Naive B cell (primary cell): ENCODE measurements around the gene PROKR2. TPM values are rescaled to one million over a fixed set of nuclear protein-coding genes. Genes with fewer than 3 reads are reported as not detected.

ENCODE experiments used
- ATAC-seq, 2 donors: fragments of 150-1000 bp; cut with Tn5 transposase; 2 replicates each; pipeline ENCODE4 v1.10.0; 2021; ENCODE audit warnings: low read depth in 2 of 2, mild to moderate bottlenecking in 2 of 2, moderate library complexity in 2 of 2
- DNase-seq: peaks from one replicate; pipeline ENCODE4 v3.0.0; 2022
- H3K27ac Mint-ChIP-seq, 6 donors: one replicate each; pipeline ENCODE4 v1.8.0; 2020 to 2022; ENCODE audit warnings: mild to moderate bottlenecking in 6 of 6, mixed read lengths in 6 of 6, moderate library complexity in 5 of 6, inconsistent platforms in 2 of 6
- H3K27me3 Mint-ChIP-seq, 3 donors: one replicate each; pipeline ENCODE4 v1.8.0; 2021 to 2022; ENCODE audit warnings: mixed read lengths in 3 of 3, mild to moderate bottlenecking in 1 of 3
- H3K36me3 Mint-ChIP-seq, 2 donors: one replicate each; pipeline ENCODE4 v1.8.0; 2020 to 2022; ENCODE audit warnings: mixed read lengths in 2 of 2, inconsistent platforms in 1 of 2, mild to moderate bottlenecking in 1 of 2
- H3K4me1 Mint-ChIP-seq, 3 donors: one replicate each; pipeline ENCODE4 v1.8.0; 2020 to 2022; ENCODE audit warnings: mixed read lengths in 3 of 3, inconsistent platforms in 1 of 3, mild to moderate bottlenecking in 1 of 3, moderate library complexity in 1 of 3
- H3K4me3 Mint-ChIP-seq, 8 donors: one replicate each; pipeline ENCODE4 v1.8.0; 2020 to 2022; ENCODE audit warnings: mild to moderate bottlenecking in 8 of 8, mixed read lengths in 8 of 8, moderate library complexity in 8 of 8, inconsistent platforms in 2 of 8
- H3K9me3 Mint-ChIP-seq, 7 donors: one replicate each; pipeline ENCODE4 v1.8.0; 2020 to 2022; ENCODE audit warnings: mixed read lengths in 7 of 7, mild to moderate bottlenecking in 5 of 7, inconsistent platforms in 2 of 7, moderate library complexity in 1 of 7
- polyA plus RNA-seq, 6 donors: library from polyadenylated mRNA; unstranded; fragments of 300-500 nt; fragmentation: Illumina TruSeq; gene quantifications; one replicate each; pipeline ENCODE4 v1.2.3, GENCODE V29; 2021; ENCODE audit warnings: low read depth in 6 of 6

PROKR2 gene
- polyA plus RNA-seq, 6 donors from 2014 or later, result not detected

DNA sequence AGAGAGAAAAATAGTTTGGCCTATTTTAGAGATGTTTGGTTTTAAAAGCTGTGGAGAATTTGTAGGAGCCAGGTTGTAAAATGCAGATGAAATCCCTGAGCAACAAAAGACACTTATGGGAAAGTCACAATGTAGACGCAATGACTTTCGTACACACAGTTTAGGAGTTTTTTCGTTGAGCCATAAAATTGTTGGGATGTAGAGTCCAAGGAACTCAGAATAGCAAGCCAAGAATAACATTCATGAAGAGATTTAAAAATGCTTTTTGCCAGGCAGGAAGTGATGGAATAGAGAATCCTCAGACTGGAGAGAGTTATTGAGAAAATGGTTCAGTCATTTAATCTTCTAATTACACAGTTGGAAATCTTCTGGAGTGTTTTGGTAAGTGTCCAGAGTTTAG, 11.5 kb upstream of the PROKR2 start:
- Mint-ChIP-seq H3K4me3 (no peak overlapping the region), H3K27ac (no peak overlapping the region), H3K4me1 (no peaks in the 10 kb centered on the region), H3K27me3 (peaks cover 12 to 51% (median 49%) of the 10 kb centered on the region in 3 donors), H3K9me3 (peaks cover 0 to 4% (median 0%) of the 10 kb centered on the region in 7 donors), H3K36me3 (no peaks in the 10 kb centered on the region)
- no peak for ATAC-seq
- DNase-seq, result no peak

DNA sequence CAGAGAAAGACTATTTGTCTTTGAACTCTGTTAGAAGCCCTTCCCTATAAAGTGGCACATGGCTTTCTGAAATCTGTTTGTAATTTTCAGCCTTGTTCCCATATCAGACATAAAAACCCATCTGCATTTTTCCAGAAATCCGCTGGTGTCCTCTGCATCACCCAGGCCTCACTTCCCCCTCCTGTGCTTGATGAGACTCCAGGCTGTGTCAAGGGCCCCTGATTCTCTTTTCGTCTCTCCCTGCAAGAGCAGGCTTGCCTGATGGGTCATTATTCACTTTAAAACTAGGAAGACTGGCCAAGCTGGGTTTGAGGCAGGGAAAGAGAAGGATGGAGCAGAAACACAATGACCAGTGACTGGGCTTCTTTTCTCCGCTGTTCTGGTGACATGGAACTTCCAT, 10.6 kb upstream of the PROKR2 start:
- ATAC-seq (no peak), DNase-seq (no peak)
- H3K27ac Mint-ChIP-seq, result no peak overlapping the region
- H3K9me3 Mint-ChIP-seq, result peaks cover 0 to 4% (median 0%) of the 10 kb centered on the region in 7 donors
- H3K4me3 Mint-ChIP-seq, result no peak overlapping the region
- no peaks in the 10 kb centered on the region for H3K4me1 Mint-ChIP-seq
- H3K36me3 Mint-ChIP-seq, result no peaks in the 10 kb centered on the region
- H3K27me3 Mint-ChIP-seq, result peaks cover 15 to 59% (median 58%) of the 10 kb centered on the region in 3 donors

DNA sequence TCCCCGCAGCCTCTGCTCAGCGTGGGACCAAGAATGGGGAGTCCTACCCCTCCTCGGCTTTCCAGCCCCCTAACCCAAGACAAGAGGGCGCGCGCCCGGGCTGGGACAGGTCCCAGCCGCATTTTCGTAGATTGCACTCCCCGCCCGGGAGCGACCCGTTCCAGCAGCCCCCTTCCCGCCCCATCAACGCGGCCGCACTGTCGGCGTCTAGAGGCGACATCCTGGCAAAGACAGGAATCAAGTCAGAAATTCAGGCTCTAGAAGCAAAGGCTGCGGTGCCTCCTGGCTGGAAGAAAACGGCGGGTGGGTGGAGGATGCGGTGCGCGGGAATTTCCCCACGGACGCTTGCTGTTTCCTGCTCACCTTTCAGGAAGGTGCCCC, 957 bp downstream of the PROKR2 start:
- ATAC-seq (no peak), DNase-seq (no peak)
- peaks cover 36 to 63% (median 45%) of the 10 kb centered on the region in 3 donors for H3K27me3 Mint-ChIP-seq
- no peak overlapping the region for H3K27ac Mint-ChIP-seq
- H3K4me1 Mint-ChIP-seq, result peaks cover 0 to 14% (median 3%) of the 10 kb centered on the region in 3 donors
- H3K9me3 Mint-ChIP-seq, result peaks cover 4 to 13% (median 6%) of the 10 kb centered on the region in 7 donors
- H3K36me3 Mint-ChIP-seq, result peaks cover 0 to 17% of the 10 kb centered on the region in 2 donors
- H3K4me3 Mint-ChIP-seq, result peak overlapping the region in 3 of 8 donors; percentile 16 to 73 (median 22)

DNA sequence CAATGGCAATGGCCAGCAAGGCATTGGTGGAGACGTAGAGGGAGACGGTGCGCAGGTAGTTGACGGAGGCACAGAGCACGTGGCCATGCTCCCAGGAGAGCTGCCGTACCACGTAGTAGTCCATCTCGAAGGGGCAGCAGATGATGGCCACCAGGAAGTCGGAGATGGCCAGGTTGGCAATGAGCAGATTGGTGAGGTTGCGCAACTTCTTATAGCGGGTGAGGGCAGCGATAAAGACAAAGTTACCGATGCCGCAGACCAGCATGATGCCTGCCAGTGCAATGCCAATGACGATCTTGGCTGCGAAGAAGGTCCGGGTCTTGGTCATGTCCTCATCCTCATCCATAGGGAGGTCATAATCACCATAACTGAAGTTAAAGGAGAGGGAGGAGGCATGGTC, 2.8 kb downstream of the PROKR2 start:
- H3K9me3 Mint-ChIP-seq, result peaks cover 5 to 28% (median 24%) of the 10 kb centered on the region in 7 donors
- no peak overlapping the region for H3K27ac Mint-ChIP-seq
- H3K27me3 Mint-ChIP-seq, result peaks cover 31 to 57% (median 38%) of the 10 kb centered on the region in 3 donors
- no peak overlapping the region for H3K4me3 Mint-ChIP-seq
- peaks cover 0 to 14% (median 3%) of the 10 kb centered on the region in 3 donors for H3K4me1 Mint-ChIP-seq
- ATAC-seq (no peak), DNase-seq (no peak)
- peaks cover 0 to 32% of the 10 kb centered on the region in 2 donors for H3K36me3 Mint-ChIP-seq

DNA sequence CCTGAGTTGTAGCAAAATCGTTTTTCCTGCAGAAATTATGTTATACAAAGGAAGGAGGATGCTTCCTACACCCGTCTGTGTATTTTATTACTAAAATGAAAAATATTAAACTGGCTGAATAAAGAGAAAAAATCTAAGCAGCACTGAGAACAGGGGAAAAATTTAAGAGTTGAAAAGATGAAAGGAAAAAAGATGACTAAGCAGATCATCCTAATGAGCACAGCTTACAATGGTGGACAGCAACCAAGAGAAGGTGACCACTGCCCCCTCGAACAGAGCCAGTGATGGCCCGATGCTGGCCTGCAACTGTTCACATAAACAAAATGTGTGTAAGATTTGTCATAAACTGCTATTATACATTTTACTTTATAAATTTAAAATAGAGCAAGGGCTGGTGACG, 4.2 kb downstream of the PROKR2 start:
- Mint-ChIP-seq H3K4me1 (peaks cover 0 to 13% (median 3%) of the 10 kb centered on the region in 3 donors), H3K4me3 (no peak overlapping the region), H3K27me3 (peaks cover 19 to 45% (median 24%) of the 10 kb centered on the region in 3 donors), H3K27ac (no peak overlapping the region), H3K36me3 (peaks cover 0 to 32% of the 10 kb centered on the region in 2 donors), H3K9me3 (peaks cover 11 to 42% (median 37%) of the 10 kb centered on the region in 7 donors)
- ATAC-seq, result no peak
- no peak for DNase-seq

DNA sequence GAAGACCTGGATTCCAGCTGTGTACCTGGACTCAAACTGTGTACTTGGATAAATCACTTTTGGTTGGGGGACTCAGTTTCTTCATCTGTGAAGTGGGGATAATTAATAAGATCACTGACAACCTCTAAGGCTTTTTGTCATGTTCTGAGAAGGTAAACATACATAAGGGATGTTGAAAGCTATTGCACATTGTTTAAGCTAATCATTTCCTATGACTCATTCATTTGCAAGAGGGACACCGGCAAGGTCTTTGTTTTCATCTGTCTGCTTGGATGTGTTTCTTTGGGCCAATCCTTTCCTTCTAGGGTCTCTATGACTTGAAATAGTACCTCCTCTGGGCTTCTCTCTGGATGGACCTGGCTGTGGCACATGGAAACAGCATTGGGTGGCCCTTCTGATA, 6.8 kb downstream of the PROKR2 start:
- peaks cover 17 to 23% (median 22%) of the 10 kb centered on the region in 3 donors for H3K27me3 Mint-ChIP-seq
- ATAC-seq (no peak), DNase-seq (no peak)
- H3K4me1 Mint-ChIP-seq, result peaks cover 0 to 4% (median 0%) of the 10 kb centered on the region in 3 donors
- peaks cover 25 to 63% (median 52%) of the 10 kb centered on the region in 7 donors for H3K9me3 Mint-ChIP-seq
- H3K27ac Mint-ChIP-seq, result no peak overlapping the region
- H3K36me3 Mint-ChIP-seq, result peaks cover 3 to 51% of the 10 kb centered on the region in 2 donors
- no peak overlapping the region for H3K4me3 Mint-ChIP-seq

DNA sequence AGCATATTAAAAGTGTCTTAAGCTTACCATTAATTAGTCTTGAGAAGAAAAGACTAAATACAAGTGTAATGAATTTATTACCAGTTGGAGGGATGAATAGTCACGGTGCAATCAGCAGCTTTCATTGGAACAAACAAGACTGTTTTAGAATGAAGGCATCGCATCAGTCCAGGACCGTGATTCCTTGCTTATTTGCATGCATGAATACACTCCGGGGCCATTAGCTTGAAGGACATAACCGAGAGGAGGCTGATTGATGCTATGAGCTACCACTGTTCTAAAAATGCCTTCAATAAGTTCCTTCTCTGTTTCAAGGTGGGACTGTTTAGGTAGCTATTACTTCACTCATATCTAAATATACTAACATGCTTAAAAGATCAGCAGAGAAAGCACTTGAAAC, 17.9 kb downstream of the PROKR2 start:
- Mint-ChIP-seq H3K27me3 (peaks cover 25 to 43% (median 32%) of the 10 kb centered on the region in 3 donors), H3K27ac (no peak overlapping the region)
- ATAC-seq, result no peak

DNA sequence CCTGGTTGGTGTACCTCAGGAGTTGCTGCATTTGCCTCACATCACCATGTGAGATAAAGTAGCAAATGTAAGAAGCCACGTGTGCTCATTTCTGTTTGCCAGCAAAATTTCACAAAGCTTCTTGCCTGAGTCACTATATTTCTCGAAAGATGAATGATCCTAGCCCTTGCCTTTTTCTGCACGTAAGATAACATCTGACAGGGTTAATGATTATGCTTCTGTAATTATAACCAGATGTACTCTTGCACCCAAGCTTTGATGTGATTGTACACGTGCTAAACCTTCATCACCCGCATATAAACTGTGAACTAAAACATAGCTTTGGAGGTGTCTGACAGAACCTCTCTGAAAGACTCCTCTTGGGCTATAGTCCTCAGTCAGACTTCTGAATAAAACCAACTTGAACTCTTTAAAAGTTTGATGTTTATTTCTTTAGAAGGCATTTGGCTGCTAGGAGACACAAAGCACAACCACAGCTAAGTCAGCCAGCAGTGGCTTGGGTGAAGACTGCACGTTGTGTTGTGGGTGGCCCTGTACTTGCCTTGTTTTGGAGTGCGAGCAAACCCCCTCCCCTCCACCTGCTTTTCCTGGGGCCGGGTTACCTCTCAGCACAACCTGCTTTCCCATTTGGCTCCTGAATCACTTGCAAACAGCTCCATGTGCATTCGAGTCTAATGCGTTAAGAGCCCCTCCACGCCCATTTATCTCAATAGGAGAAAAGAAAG, 19.3 kb downstream of the PROKR2 start:
- DNase-seq (no peak), ATAC-seq (no peak)
- peaks cover 0 to 1% (median 0%) of the 10 kb centered on the region in 7 donors for H3K9me3 Mint-ChIP-seq
- peak overlapping the region in 1 of 8 donors; percentile 42 for H3K4me3 Mint-ChIP-seq
- H3K36me3 Mint-ChIP-seq, result no peaks in the 10 kb centered on the region
- H3K4me1 Mint-ChIP-seq, result no peaks in the 10 kb centered on the region
- peaks cover 28 to 40% (median 30%) of the 10 kb centered on the region in 3 donors for H3K27me3 Mint-ChIP-seq
- no peak overlapping the region for H3K27ac Mint-ChIP-seq

More for the DNA sequence above, 17.9 kb downstream of the PROKR2 start:
- Mint-ChIP-seq H3K36me3 (no peaks in the 10 kb centered on the region), H3K4me3 (no peak overlapping the region), H3K4me1 (no peaks in the 10 kb centered on the region), H3K9me3 (peaks cover 0 to 6% (median 0%) of the 10 kb centered on the region in 7 donors)
- no peak for DNase-seq

DNA sequence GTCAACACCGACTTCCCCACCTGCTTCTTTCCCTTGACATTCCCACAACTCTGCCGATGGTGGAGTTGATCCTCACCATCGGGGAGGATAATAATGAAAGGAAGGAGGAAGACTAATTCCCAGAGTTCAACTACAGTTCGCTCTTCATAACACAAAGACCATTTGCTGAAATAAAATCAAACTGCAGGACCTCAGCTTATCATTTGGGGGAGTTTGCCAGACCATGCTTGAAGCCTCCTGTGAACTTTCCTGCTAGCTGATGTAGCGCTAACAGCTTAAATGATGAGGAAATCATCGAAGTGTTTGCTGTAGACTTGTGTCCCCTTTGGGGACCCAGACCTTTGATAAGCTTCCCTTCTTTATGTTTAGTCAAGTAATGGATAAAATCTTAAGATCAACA, 26.2 kb downstream of the PROKR2 start:
- H3K27me3 Mint-ChIP-seq, result peaks cover 12 to 40% (median 21%) of the 10 kb centered on the region in 3 donors
- no peak for ATAC-seq

DNA sequence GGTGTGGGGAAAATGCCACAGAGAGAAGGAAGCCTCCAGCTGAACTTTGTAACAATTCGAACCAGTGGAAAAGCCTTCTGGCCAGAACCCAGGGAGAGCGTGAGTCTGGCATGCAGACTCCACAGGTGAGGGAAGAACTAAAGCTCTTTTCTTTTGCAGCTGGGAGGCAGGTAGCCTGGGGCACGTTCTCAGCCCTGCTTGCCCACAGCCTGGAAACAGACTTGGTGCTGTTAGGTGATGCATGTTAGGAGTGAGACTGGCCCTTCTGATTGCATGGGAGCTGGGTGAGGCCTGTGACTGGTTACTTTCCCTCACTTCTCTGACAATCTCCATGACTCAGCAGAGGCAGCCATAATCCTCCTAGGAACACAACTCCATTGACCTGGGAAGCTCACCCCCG, 34.2 kb downstream of the PROKR2 start:
- H3K27me3 Mint-ChIP-seq, result peaks cover 18 to 65% (median 45%) of the 10 kb centered on the region in 3 donors
- no peak overlapping the region for H3K4me3 Mint-ChIP-seq
- peaks cover 4 to 22% (median 9%) of the 10 kb centered on the region in 7 donors for H3K9me3 Mint-ChIP-seq
- no peak for DNase-seq
- no peak overlapping the region for H3K27ac Mint-ChIP-seq
- no peaks in the 10 kb centered on the region for H3K4me1 Mint-ChIP-seq
- peaks cover 4 to 6% of the 10 kb centered on the region in 2 donors for H3K36me3 Mint-ChIP-seq
- no peak for ATAC-seq

More for the DNA sequence above, 26.2 kb downstream of the PROKR2 start:
- no peaks in the 10 kb centered on the region for H3K4me1 Mint-ChIP-seq
- peaks cover 0 to 14% (median 4%) of the 10 kb centered on the region in 7 donors for H3K9me3 Mint-ChIP-seq
- DNase-seq, result no peak
- no peak overlapping the region for H3K27ac Mint-ChIP-seq
- no peak overlapping the region for H3K4me3 Mint-ChIP-seq
- no peaks in the 10 kb centered on the region for H3K36me3 Mint-ChIP-seq

DNA sequence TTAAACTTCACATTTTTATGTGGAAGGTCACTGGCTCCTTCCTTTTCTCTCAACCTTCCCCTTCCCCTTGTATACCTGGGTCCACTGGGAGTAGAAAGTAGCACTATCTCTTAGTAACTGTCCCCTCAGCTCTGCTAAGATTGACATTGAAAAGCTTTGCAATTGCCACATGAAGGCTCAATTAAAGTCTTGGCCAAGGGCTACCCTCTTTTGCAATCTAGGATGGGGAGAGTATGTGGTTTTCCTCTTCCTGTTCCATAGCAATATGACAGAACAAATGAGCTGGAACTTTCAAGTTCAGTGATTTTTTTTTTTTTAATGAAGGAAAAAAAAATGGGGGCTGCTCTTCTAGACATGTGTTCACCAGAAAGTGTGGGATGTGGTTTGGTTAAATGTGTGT, 37.1 kb downstream of the PROKR2 start:
- peak overlapping the region in 1 of 8 donors; percentile 17 for H3K4me3 Mint-ChIP-seq
- H3K9me3 Mint-ChIP-seq, result peaks cover 3 to 7% (median 4%) of the 10 kb centered on the region in 7 donors
- H3K27ac Mint-ChIP-seq, result no peak overlapping the region
- ATAC-seq (no peak), DNase-seq (no peak)
- no peaks in the 10 kb centered on the region for H3K4me1 Mint-ChIP-seq
- H3K36me3 Mint-ChIP-seq, result peaks cover 4 to 6% of the 10 kb centered on the region in 2 donors
- peaks cover 21 to 48% (median 42%) of the 10 kb centered on the region in 3 donors for H3K27me3 Mint-ChIP-seq

DNA sequence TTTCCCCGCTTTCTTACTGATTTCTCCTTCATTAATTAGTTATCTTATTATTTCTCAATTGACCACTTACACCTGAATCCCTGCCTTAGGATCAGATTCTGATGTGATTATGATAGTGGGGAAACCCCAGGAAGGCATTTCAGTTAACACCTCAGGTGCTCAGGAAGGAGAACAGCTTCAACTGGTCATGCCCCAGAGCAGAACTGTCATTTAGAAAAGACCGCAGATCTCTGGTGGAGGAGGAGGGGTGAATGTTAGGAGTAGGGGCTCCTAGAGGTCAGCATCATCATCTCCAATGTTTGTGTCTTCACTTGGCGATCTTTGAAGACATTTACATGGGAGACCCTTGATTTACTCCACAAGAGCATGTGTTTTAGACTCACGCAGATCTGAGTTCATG, 44.5 kb downstream of the PROKR2 start:
- H3K36me3 Mint-ChIP-seq, result no peaks in the 10 kb centered on the region
- H3K4me3 Mint-ChIP-seq, result no peak overlapping the region
- ATAC-seq (no peak), DNase-seq (no peak)
- no peak overlapping the region for H3K27ac Mint-ChIP-seq
- H3K27me3 Mint-ChIP-seq, result peaks cover 6 to 25% (median 13%) of the 10 kb centered on the region in 3 donors
- peaks cover 0 to 2% (median 0%) of the 10 kb centered on the region in 7 donors for H3K9me3 Mint-ChIP-seq
- peaks cover 0 to 3% (median 2%) of the 10 kb centered on the region in 3 donors for H3K4me1 Mint-ChIP-seq

DNA sequence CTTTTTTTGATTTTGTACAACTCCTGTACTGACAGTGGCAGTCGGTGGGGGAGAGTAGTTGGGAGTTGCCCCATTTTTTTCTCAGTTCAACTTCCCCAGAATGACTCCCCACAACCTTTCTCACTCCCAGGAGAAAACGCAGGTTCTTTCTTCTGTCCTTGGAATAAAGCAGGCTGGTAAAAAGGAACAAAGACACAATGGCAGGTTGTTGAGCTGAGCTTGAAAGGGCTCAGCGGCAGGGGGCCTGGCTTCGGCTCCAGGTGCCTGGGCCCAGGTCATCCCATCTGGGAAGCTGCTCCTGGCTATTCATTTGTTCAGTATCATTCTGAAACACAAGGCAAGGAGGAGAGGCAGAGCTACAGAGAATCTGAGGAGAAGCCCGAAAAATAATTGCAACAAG, 46.2 kb downstream of the PROKR2 start:
- DNase-seq (no peak), ATAC-seq (no peak)
- peaks cover 3 to 25% (median 13%) of the 10 kb centered on the region in 3 donors for H3K27me3 Mint-ChIP-seq
- H3K27ac Mint-ChIP-seq, result peak overlapping the region in 1 of 6 donors; percentile 53
- no peaks in the 10 kb centered on the region for H3K9me3 Mint-ChIP-seq
- H3K36me3 Mint-ChIP-seq, result no peaks in the 10 kb centered on the region
- H3K4me1 Mint-ChIP-seq, result peaks cover 0 to 10% (median 3%) of the 10 kb centered on the region in 3 donors
- no peak overlapping the region for H3K4me3 Mint-ChIP-seq

DNA sequence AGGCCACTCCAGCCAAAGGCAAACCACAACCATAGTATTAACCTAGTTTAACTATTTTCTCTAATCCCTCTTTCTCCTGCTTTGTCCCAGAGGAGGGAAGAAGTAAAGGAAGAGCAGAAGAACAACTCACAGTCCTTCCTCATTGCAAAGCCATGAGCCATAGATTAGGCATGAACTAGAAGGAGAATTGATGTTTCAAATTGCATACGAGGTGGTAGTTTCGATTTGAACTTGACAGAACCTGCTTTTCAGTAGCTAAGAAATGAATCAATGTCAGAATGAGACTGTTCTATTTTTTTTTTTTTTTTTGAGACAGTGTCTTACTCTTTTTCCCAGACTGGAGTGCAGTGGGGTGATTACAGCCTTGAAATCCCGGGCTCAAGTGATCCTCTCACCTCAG, 48.3 kb downstream of the PROKR2 start:
- Mint-ChIP-seq H3K4me3 (no peak overlapping the region), H3K27ac (no peak overlapping the region), H3K9me3 (no peaks in the 10 kb centered on the region), H3K36me3 (no peaks in the 10 kb centered on the region), H3K4me1 (peaks cover 0 to 10% (median 3%) of the 10 kb centered on the region in 3 donors), H3K27me3 (peaks cover 0 to 23% (median 13%) of the 10 kb centered on the region in 3 donors)
- ATAC-seq (no peak), DNase-seq (no peak)
